ENCODE data around the gene EIF2AK3.

DNA sequence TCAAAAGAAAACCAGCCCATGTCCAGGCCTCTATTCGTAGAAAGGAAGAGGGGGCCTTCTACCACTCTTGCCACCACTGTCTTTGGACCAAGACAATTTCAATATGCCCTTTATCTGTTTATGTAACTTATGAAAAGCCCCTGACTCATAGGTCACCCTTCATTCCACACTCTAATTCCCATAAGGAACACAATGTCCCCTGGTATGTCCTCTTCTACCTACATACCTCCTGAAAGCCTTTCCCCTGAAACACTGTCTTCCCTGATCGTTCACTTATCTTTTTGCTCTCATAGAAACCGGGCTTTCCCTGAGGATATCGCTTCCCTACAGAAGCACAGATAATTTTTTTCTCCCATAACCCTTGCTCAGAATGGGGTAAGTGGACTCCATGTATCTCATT lies 13.3 kb downstream of the EIF2AK3 start:
- TF ChIP-seq, protein P1, sequence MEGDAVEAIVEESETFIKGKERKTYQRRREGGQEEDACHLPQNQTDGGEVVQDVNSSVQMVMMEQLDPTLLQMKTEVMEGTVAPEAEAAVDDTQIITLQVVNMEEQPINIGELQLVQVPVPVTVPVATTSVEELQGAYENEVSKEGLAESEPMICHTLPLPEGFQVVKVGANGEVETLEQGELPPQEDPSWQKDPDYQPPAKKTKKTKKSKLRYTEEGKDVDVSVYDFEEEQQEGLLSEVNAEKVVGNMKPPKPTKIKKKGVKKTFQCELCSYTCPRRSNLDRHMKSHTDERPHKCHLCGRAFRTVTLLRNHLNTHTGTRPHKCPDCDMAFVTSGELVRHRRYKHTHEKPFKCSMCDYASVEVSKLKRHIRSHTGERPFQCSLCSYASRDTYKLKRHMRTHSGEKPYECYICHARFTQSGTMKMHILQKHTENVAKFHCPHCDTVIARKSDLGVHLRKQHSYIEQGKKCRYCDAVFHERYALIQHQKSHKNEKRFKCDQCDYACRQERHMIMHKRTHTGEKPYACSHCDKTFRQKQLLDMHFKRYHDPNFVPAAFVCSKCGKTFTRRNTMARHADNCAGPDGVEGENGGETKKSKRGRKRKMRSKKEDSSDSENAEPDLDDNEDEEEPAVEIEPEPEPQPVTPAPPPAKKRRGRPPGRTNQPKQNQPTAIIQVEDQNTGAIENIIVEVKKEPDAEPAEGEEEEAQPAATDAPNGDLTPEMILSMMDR (IDR thresholded peaks at IDR 0.05): no peak
- no peak for TF ChIP-seq POLR2A (IDR thresholded peaks at IDR 0.05)
